Trophoblast cell (in vitro differentiated cells and primary cell): ENCODE results near the gene ENDOG.

Experiments
- DNase-seq, 2 donors: peaks; one replicate each; pipeline ENCODE4 v3.0.0-alpha.2; 2016
- H2AFZ ChIP-seq: 2 replicates; pipeline ENCODE4 v1.6.1; 2013; ENCODE audit warnings: low read length, moderate library complexity, mild to moderate bottlenecking; ENCODE audit not compliant: insufficient read depth, poor library complexity
- H2AK5ac ChIP-seq: 2 replicates; pipeline ENCODE4 v1.6.1; 2013; ENCODE audit warnings: mild to moderate bottlenecking, low read length
- H2BK120ac ChIP-seq: 2 replicates; pipeline ENCODE4 v1.6.1; 2013; ENCODE audit warnings: low read length, mild to moderate bottlenecking, moderate library complexity; ENCODE audit not compliant: insufficient read depth, poor library complexity
- H2BK12ac ChIP-seq: 2 replicates; pipeline ENCODE4 v1.6.1; 2013; ENCODE audit warnings: mild to moderate bottlenecking, low read length, moderate library complexity
- H2BK5ac ChIP-seq: 2 replicates; pipeline ENCODE4 v1.6.1; 2013; ENCODE audit warnings: low read length, low read depth, moderate library complexity, mild to moderate bottlenecking; ENCODE audit not compliant: poor library complexity
- H3K14ac ChIP-seq: 2 replicates; pipeline ENCODE4 v1.6.1; 2013; ENCODE audit warnings: mild to moderate bottlenecking, low read length
- H3K18ac ChIP-seq: 2 replicates; pipeline ENCODE4 v1.6.1; 2013; ENCODE audit warnings: mild to moderate bottlenecking, low read length
- H3K23ac ChIP-seq: 2 replicates; pipeline ENCODE4 v1.6.1; 2013; ENCODE audit warnings: low read length
- H3K27ac ChIP-seq: 2 replicates; pipeline ENCODE4 v1.5.1; 2013; ENCODE audit warnings: low read depth, mild to moderate bottlenecking, inconsistent platforms, low read length, moderate library complexity
- H3K27me3 ChIP-seq: 2 replicates; pipeline ENCODE4 v1.6.1; 2013; ENCODE audit warnings: inconsistent platforms, mild to moderate bottlenecking, low read length, moderate library complexity; ENCODE audit not compliant: insufficient read depth
- H3K36me3 ChIP-seq, 2 experiments: 1 replicate in 1 of 2; 2 replicates in 1 of 2; pipeline ENCODE4 v1.6.1; 2013; ENCODE audit warnings: low read length in 2 of 2, mild to moderate bottlenecking in 2 of 2, moderate library complexity in 1 of 2; ENCODE audit not compliant: insufficient read depth in 2 of 2, control insufficient read depth in 1 of 2
- H3K4ac ChIP-seq: 2 replicates; pipeline ENCODE4 v1.6.1; 2013; ENCODE audit warnings: low read depth, mild to moderate bottlenecking, low read length, moderate library complexity
- H3K4me1 ChIP-seq, 2 experiments: 1 replicate in 1 of 2; 2 replicates in 1 of 2; pipeline ENCODE4 v1.6.1; 2013; ENCODE audit warnings: low read length in 2 of 2, mild to moderate bottlenecking in 2 of 2, moderate library complexity in 1 of 2; ENCODE audit not compliant: insufficient read depth in 2 of 2, control insufficient read depth in 1 of 2
- H3K4me2 ChIP-seq: 2 replicates; pipeline ENCODE4 v1.6.1; 2013; ENCODE audit warnings: inconsistent platforms, mild to moderate bottlenecking, low read length, moderate library complexity
- H3K4me3 ChIP-seq: 2 replicates; pipeline ENCODE4 v1.5.1; 2013; ENCODE audit warnings: mild to moderate bottlenecking, low read depth, low read length, inconsistent platforms
- H3K79me1 ChIP-seq: one replicate; pipeline ENCODE4 v1.6.1; 2013; ENCODE audit warnings: low read length
- H3K79me2 ChIP-seq: 2 replicates; pipeline ENCODE4 v1.6.1; 2013; ENCODE audit warnings: low read length, mild to moderate bottlenecking; ENCODE audit not compliant: control insufficient read depth, insufficient read depth, poor library complexity
- H3K9ac ChIP-seq: 2 replicates; pipeline ENCODE4 v1.6.1; 2013; ENCODE audit warnings: mild to moderate bottlenecking, low read length
- H3K9me3 ChIP-seq: 2 replicates; pipeline ENCODE4 v1.6.1; 2013; ENCODE audit warnings: low read depth, mild to moderate bottlenecking, control low read depth, inconsistent platforms, low read length; ENCODE audit not compliant: insufficient read depth
- H4K12ac ChIP-seq: 2 replicates; pipeline ENCODE4 v1.6.1; 2013; ENCODE audit warnings: low read depth, mild to moderate bottlenecking, low read length, moderate library complexity
- H4K8ac ChIP-seq: 2 replicates; pipeline ENCODE4 v1.6.1; 2013; ENCODE audit warnings: low read depth, mild to moderate bottlenecking, low read length, moderate library complexity
- H4K91ac ChIP-seq: one replicate; pipeline ENCODE4 v1.6.1; 2013; ENCODE audit warnings: low read depth, mild to moderate bottlenecking, low read length, moderate library complexity
- WGBS: extraction: QIAGEN DNeasy Blood & Tissue Kit; methylation state at CpG from one replicate; pipeline ENCODE4 v1.1.7; 2013; ENCODE audit warnings: missing lambda C conversion rate; ENCODE audit not compliant: insufficient read length, insufficient coverage; ENCODE audit errors: extremely low coverage; 5-methylcytosine and 5-hydroxymethylcytosine counted together

Gene ENDOG

GRCh38 chr9:128809036-128809599 is 9.2 kb upstream of the ENDOG start:
- H3K4me3 ChIP-seq: no peak overlapping the region
- DNase-seq: no peak
- peaks cover 6% of the 10 kb centered on the region for H3K9me3 ChIP-seq
- H4K12ac ChIP-seq: no peak overlapping the region
- peaks cover 36 to 40% of the 10 kb centered on the region in 2 experiments for H3K36me3 ChIP-seq
- WGBS: no CpG with 5 or more reads among the region's 12 CpGs
- H2BK12ac ChIP-seq: no peak overlapping the region
- no peaks in the 10 kb centered on the region for H3K79me1 ChIP-seq
- H4K91ac ChIP-seq: no peak overlapping the region
- no peak overlapping the region for H3K9ac ChIP-seq
- H2AK5ac ChIP-seq: no peak overlapping the region
- no peak overlapping the region for H4K8ac ChIP-seq
- H3K27ac ChIP-seq: no peak overlapping the region
- no peak overlapping the region for H3K23ac ChIP-seq
- H3K14ac ChIP-seq: no peak overlapping the region
- no peak overlapping the region for H3K18ac ChIP-seq
- H3K4me1 ChIP-seq: no peaks in the 10 kb centered on the region
- no peaks in the 10 kb centered on the region for H3K27me3 ChIP-seq
- no peak overlapping the region for H3K4ac ChIP-seq
- no peak overlapping the region for H2BK120ac ChIP-seq
- H2AFZ ChIP-seq: no peak overlapping the region
- H3K4me2 ChIP-seq: no peak overlapping the region
- H2BK5ac ChIP-seq: no peak overlapping the region
- no peaks in the 10 kb centered on the region for H3K79me2 ChIP-seq

- Histone ChIP-seq H4K91ac (no peak overlapping the region), H3K14ac (no peak overlapping the region), H2BK5ac (no peak overlapping the region), H3K27ac (no peak overlapping the region), H3K4me3 (no peak overlapping the region), H2BK12ac (no peak overlapping the region), H3K9ac (no peak overlapping the region), H4K8ac (no peak overlapping the region), H3K79me2 (no peaks in the 10 kb centered on the region), H3K9me3 (peaks cover 6% of the 10 kb centered on the region), H2AFZ (no peak overlapping the region), H3K27me3 (no peaks in the 10 kb centered on the region), H3K18ac (no peak overlapping the region), H2BK120ac (no peak overlapping the region), H3K4me1 (no peaks in the 10 kb centered on the region), H2AK5ac (no peak overlapping the region), H3K23ac (no peak overlapping the region), H3K4me2 (no peak overlapping the region), H3K4ac (no peak overlapping the region), H4K12ac (no peak overlapping the region), H3K79me1 (no peaks in the 10 kb centered on the region), H3K36me3 (peaks cover 34 to 38% of the 10 kb centered on the region in 2 experiments)
- no CpG with 5 or more reads among the region's 2 CpGs for WGBS
- DNase-seq: no peak
Observed at GRCh38 chr9:128809831-128810230, 8.5 kb upstream of the ENDOG start.

GRCh38 chr9:128810873-128811272 is 7.4 kb upstream of the ENDOG start:
- H3K14ac ChIP-seq: no peak overlapping the region
- no CpG with 5 or more reads among the region's 5 CpGs for WGBS
- H2AFZ ChIP-seq: no peak overlapping the region

GRCh38 chr9:128818839-128819715 is 777 bp downstream of the ENDOG start:
- Histone ChIP-seq H3K4ac (no peak overlapping the region), H4K91ac (peak overlapping the region; percentile 68), H3K27me3 (no peaks in the 10 kb centered on the region), H2BK12ac (no peak overlapping the region), H2BK120ac (peak overlapping the region; percentile 18), H3K27ac (no peak overlapping the region), H3K36me3 (peaks cover 32% of the 10 kb centered on the region in 2 experiments), H4K8ac (peak overlapping the region; percentile 40), H3K79me1 (peaks cover 4% of the 10 kb centered on the region), H3K79me2 (peaks cover 1% of the 10 kb centered on the region), H3K4me1 (peaks cover 11 to 13% of the 10 kb centered on the region in 2 experiments), H3K9ac (peak overlapping the region; percentile 6), H3K9me3 (no peaks in the 10 kb centered on the region), H3K23ac (no peak overlapping the region), H3K14ac (peak overlapping the region; percentile 55), H2BK5ac (peak overlapping the region; percentile 38), H4K12ac (no peak overlapping the region), H3K18ac (peak overlapping the region; percentile 56), H3K4me2 (peak overlapping the region; percentile 93), H2AFZ (peak overlapping the region; percentile 65), H3K4me3 (peak overlapping the region; percentile 81), H2AK5ac (no peak overlapping the region)
- peak in 1 of 2 donors; percentile 39 for DNase-seq
- WGBS: no CpG with 5 or more reads among the region's 90 CpGs

More at GRCh38 chr9:128810873-128811272, 7.4 kb upstream of the ENDOG start:
- Histone ChIP-seq H4K91ac (no peak overlapping the region), H3K18ac (no peak overlapping the region), H3K27me3 (no peaks in the 10 kb centered on the region), H3K4ac (no peak overlapping the region), H3K4me3 (no peak overlapping the region), H3K9me3 (peaks cover 2% of the 10 kb centered on the region), H3K36me3 (peaks cover 25 to 31% of the 10 kb centered on the region in 2 experiments), H3K4me2 (no peak overlapping the region), H2BK5ac (no peak overlapping the region), H3K79me1 (no peaks in the 10 kb centered on the region), H3K9ac (no peak overlapping the region), H4K8ac (no peak overlapping the region), H3K4me1 (no peaks in the 10 kb centered on the region), H3K27ac (no peak overlapping the region), H4K12ac (no peak overlapping the region), H3K23ac (no peak overlapping the region), H2BK120ac (no peak overlapping the region), H3K79me2 (no peaks in the 10 kb centered on the region), H2AK5ac (no peak overlapping the region), H2BK12ac (no peak overlapping the region)
- DNase-seq: no peak
